ENCODE measurements around the gene EPC2.

DNA sequence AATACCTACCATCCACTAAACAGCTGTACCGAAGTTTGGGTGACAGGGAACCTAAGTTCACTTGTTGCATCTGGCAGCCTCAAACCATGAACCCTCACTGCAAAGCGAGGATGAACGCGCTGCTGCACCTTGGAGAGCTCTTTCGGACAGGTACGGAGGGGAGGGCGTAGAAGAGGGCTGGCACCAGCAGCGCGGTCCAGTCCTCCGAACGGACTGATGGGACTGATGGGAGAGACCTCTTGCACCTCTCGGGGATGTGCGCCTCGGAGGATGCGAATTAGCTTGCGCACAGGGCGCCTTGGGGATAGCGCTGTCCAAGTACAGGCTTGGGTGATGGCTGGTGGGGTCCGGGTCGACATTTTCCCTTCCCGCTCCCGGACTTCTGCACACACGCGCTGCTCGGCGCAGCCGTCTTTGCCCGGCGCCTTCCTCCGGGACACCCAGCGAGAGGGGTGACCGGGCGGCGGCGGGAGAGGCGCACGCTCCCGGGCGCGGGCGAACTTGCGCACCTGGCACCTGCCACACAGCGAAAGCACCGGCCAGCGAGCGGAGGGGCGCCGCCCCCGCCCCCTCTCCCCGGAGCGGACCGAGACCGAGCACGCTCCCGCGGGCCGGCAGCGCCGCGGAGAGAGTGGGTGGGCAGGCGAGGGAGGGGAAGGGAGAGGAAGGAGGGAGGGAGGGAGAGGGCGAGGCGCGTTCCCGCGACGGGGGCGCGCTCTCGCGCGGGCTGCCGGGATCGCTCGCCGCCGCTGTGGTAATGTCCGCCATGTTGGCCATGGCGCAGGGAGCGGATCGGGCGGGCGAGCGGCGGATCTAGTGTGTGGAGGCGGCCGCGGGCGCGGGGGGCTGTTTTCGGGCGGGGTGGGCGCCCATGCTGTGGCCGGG lies at the start of gene EPC2:
- TF ChIP-seq POLR2A (IDR thresholded peaks at IDR 0.05), result peak in 1 of 2 donors; percentile 39
- TF ChIP-seq, protein P1, sequence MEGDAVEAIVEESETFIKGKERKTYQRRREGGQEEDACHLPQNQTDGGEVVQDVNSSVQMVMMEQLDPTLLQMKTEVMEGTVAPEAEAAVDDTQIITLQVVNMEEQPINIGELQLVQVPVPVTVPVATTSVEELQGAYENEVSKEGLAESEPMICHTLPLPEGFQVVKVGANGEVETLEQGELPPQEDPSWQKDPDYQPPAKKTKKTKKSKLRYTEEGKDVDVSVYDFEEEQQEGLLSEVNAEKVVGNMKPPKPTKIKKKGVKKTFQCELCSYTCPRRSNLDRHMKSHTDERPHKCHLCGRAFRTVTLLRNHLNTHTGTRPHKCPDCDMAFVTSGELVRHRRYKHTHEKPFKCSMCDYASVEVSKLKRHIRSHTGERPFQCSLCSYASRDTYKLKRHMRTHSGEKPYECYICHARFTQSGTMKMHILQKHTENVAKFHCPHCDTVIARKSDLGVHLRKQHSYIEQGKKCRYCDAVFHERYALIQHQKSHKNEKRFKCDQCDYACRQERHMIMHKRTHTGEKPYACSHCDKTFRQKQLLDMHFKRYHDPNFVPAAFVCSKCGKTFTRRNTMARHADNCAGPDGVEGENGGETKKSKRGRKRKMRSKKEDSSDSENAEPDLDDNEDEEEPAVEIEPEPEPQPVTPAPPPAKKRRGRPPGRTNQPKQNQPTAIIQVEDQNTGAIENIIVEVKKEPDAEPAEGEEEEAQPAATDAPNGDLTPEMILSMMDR (IDR thresholded peaks at IDR 0.05), result no peak
